ENCODE data around the gene KRTAP19-8. TPM values are rescaled to one million over a fixed set of nuclear protein-coding genes. Genes with fewer than 3 reads are reported as not detected.
A peak's percentile ranks its signal among the peaks of the same experiment; 100 is the strongest.

Gene KRTAP19-8
- total RNA-seq (not detected), polyA plus RNA-seq (ENCODE audit: insufficient read length in 2 of 2) (not detected)
- long read RNA-seq, donor 1 = 0 reads
- long read RNA-seq, donor 2 = 0 reads
- long read RNA-seq, donor 3 = 0 reads
- long read RNA-seq, donor 4 = 0 reads

DNA sequence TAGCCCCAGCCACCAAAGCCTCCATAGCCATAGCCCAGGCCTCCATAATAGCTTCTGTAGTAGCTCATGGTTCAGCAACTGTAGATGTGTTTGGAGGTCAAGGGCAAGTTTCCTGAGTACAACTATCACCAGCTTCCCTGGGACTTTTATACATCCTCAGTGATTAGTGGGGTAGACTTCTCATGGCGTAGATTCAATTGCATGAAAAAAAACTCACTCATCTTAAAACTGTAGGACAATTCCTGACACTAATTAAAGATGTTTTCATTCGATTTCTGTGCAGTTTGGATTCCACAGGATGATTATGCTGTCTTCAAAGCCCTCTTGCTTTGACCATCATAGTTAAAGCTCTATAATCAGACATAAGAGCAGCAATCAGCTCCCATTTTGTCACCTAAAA is at the start of gene KRTAP19-8:
Gene KRTAP19-8 (minus strand): TSS at position 101 of the 400 bp plus-strand sequence. CDS start 33 bp downstream, at position 68.
- Histone ChIP-seq H3K4me3 (ENCODE audit: low read depth, low read length) (no peak within 1 kb of the TSS), H3K27ac (ENCODE audit: low read depth, low read length) (no peak within 1 kb of the TSS), H3K27me3 (ENCODE audit: control insufficient read depth, insufficient read depth, low read length) (no peaks in the 10 kb centered on the region), H3K9me3 (ENCODE audit: control insufficient read depth, insufficient read depth, low read length) (no peaks in the 10 kb centered on the region), H3K36me3 (ENCODE audit: control insufficient read depth, insufficient read depth, low read length) (no peaks in the 10 kb centered on the region), H3K4me1 (ENCODE audit: control insufficient read depth, insufficient read depth, low read length) (no peaks in the 10 kb centered on the region)
- no peak for DNase-seq (ENCODE audit: low read depth in 4 of 6, low spot score in 6 of 6)
- WGBS (ENCODE audit: insufficient coverage) = no CpG with 5 or more reads among the region's 2 CpGs

DNA sequence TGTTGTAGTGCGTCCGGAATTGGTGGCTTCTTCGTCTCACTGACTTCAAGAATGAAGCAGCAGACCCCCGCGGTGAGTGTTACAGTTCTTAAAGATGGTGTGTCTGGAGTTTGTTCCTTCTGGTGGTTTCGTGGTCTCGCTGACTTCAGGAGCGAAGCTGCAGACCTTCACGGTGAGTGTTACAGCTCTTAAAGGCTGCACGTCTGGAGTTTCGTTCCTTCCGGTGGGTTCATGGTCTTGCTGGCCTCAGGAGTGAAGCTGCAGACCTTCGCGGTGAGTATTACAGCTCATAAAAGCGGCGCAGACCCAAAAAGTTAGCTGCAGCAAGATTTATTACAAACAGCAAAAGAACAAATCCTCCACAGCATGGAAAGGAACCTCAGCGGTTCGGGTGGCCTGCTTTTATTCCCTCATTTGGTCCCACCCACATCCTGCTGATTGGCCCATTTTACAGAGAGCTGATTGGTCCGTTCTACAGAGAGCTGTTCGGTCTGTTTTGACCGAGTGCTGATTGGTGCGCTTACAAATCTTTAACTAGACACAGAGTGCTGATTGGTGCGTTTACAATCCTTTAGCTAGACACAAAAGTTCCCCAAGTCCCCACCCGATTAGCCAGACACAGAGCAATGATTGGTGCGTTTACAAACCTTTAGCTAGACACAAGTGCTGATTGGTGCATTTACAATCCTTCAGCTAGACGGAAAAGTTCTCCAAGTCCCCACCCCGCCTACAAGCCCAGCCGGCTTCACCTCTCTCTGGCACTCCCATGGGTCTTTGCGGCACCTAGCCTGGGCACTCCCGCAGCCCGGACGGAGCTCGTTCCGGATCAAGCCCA is 49.6 kb upstream of the KRTAP19-8 start:
- H3K4me3 ChIP-seq (ENCODE audit: low read depth, low read length) = no peak overlapping the region
- H3K9me3 ChIP-seq (ENCODE audit: control insufficient read depth, insufficient read depth, low read length) = no peaks in the 10 kb centered on the region
- H3K27ac ChIP-seq (ENCODE audit: low read depth, low read length) = no peak overlapping the region
- DNase-seq (ENCODE audit: low read depth in 4 of 6, low spot score in 6 of 6) = no peak
- H3K4me1 ChIP-seq (ENCODE audit: control insufficient read depth, insufficient read depth, low read length) = no peaks in the 10 kb centered on the region
- H3K27me3 ChIP-seq (ENCODE audit: control insufficient read depth, insufficient read depth, low read length) = no peaks in the 10 kb centered on the region
- 80% methylated on average over 30 of the region's 34 CpGs for WGBS (ENCODE audit: insufficient coverage)
- H3K36me3 ChIP-seq (ENCODE audit: control insufficient read depth, insufficient read depth, low read length) = no peaks in the 10 kb centered on the region

DNA sequence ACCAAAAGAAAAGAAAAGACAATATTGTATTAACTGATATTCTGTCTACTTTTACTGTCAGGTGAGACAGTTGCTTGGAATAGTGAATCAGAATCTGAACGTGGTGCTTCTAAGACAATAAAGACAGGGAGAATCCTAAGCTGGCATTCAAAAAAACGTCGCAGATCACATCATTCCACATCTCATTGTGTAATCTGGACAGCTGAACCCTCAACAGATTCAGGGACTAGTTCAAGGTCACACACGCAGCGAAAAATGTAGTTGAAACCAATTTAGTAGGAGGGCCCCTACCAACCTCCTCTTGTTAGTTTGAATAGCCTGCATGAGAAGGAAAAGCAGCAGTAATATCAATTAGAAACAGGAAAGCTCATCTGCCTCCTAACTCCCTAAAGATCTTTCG is 46.4 kb upstream of the KRTAP19-8 start:
- H3K9me3 ChIP-seq (ENCODE audit: control insufficient read depth, insufficient read depth, low read length) = no peaks in the 10 kb centered on the region
- WGBS (ENCODE audit: insufficient coverage) = no CpG with 5 or more reads among the region's 6 CpGs
- no peaks in the 10 kb centered on the region for H3K36me3 ChIP-seq (ENCODE audit: control insufficient read depth, insufficient read depth, low read length)
- H3K27ac ChIP-seq (ENCODE audit: low read depth, low read length) = no peak overlapping the region
- no peaks in the 10 kb centered on the region for H3K4me1 ChIP-seq (ENCODE audit: control insufficient read depth, insufficient read depth, low read length)
- no peak for DNase-seq (ENCODE audit: low read depth in 4 of 6, low spot score in 6 of 6)
- no peak overlapping the region for H3K4me3 ChIP-seq (ENCODE audit: low read depth, low read length)
- H3K27me3 ChIP-seq (ENCODE audit: control insufficient read depth, insufficient read depth, low read length) = no peaks in the 10 kb centered on the region

GRCh38 chr21:31078796-31079195 is 40.5 kb upstream of the KRTAP19-8 start:
- Histone ChIP-seq H3K4me1 (ENCODE audit: control insufficient read depth, insufficient read depth, low read length) (no peaks in the 10 kb centered on the region), H3K36me3 (ENCODE audit: control insufficient read depth, insufficient read depth, low read length) (no peaks in the 10 kb centered on the region), H3K27me3 (ENCODE audit: control insufficient read depth, insufficient read depth, low read length) (no peaks in the 10 kb centered on the region), H3K9me3 (ENCODE audit: control insufficient read depth, insufficient read depth, low read length) (no peaks in the 10 kb centered on the region), H3K4me3 (ENCODE audit: low read depth, low read length) (no peak overlapping the region), H3K27ac (ENCODE audit: low read depth, low read length) (no peak overlapping the region)
- no peak for DNase-seq (ENCODE audit: low read depth in 4 of 6, low spot score in 6 of 6)
- WGBS (ENCODE audit: insufficient coverage) = no CpG with 5 or more reads among the region's 4 CpGs

- DNase-seq (ENCODE audit: low read depth in 4 of 6, low spot score in 6 of 6) = no peak
- no peaks in the 10 kb centered on the region for H3K27me3 ChIP-seq (ENCODE audit: control insufficient read depth, insufficient read depth, low read length)
- no CpG with 5 or more reads among the region's 4 CpGs for WGBS (ENCODE audit: insufficient coverage)
- H3K4me1 ChIP-seq (ENCODE audit: control insufficient read depth, insufficient read depth, low read length) = no peaks in the 10 kb centered on the region
- H3K27ac ChIP-seq (ENCODE audit: low read depth, low read length) = no peak overlapping the region
- H3K4me3 ChIP-seq (ENCODE audit: low read depth, low read length) = no peak overlapping the region
- no peaks in the 10 kb centered on the region for H3K36me3 ChIP-seq (ENCODE audit: control insufficient read depth, insufficient read depth, low read length)
- H3K9me3 ChIP-seq (ENCODE audit: control insufficient read depth, insufficient read depth, low read length) = no peaks in the 10 kb centered on the region
Measured at GRCh38 chr21:31078216-31078615, 39.9 kb upstream of the KRTAP19-8 start.

DNA sequence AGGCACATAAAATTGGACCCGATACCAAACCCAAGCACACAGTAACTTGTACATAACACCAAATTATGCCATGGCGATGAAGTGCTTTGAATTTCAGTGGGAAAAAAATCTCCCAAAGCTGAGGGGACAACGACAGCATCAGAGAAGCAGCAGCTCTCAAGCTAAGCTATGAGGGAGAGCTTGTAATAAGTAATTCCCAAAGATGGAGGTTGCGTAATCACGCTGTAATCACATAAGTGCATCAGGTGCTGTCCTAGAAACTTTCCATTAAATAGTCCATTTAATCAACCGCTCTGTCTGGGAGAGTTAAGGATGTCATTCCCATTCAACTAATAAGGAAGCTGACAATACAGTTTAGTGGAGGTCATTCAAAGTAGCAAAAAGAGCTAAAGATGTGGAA is 37.6 kb upstream of the KRTAP19-8 start:
- H3K4me1 ChIP-seq (ENCODE audit: control insufficient read depth, insufficient read depth, low read length) = no peaks in the 10 kb centered on the region
- H3K36me3 ChIP-seq (ENCODE audit: control insufficient read depth, insufficient read depth, low read length) = no peaks in the 10 kb centered on the region
- H3K27ac ChIP-seq (ENCODE audit: low read depth, low read length) = no peak overlapping the region
- H3K27me3 ChIP-seq (ENCODE audit: control insufficient read depth, insufficient read depth, low read length) = no peaks in the 10 kb centered on the region
- H3K9me3 ChIP-seq (ENCODE audit: control insufficient read depth, insufficient read depth, low read length) = no peaks in the 10 kb centered on the region
- 100% methylated on average over 2 of the region's 6 CpGs for WGBS (ENCODE audit: insufficient coverage)
- no peak overlapping the region for H3K4me3 ChIP-seq (ENCODE audit: low read depth, low read length)
- no peak for DNase-seq (ENCODE audit: low read depth in 4 of 6, low spot score in 6 of 6)

- DNase-seq (ENCODE audit: low read depth in 4 of 6, low spot score in 6 of 6) = peak in 1 of 6 donors; percentile 11
- 51% methylated on average over 4 of the region's 4 CpGs for WGBS (ENCODE audit: insufficient coverage)
- Histone ChIP-seq H3K27ac (ENCODE audit: low read depth, low read length) (no peak overlapping the region), H3K4me1 (ENCODE audit: control insufficient read depth, insufficient read depth, low read length) (no peaks in the 10 kb centered on the region), H3K36me3 (ENCODE audit: control insufficient read depth, insufficient read depth, low read length) (no peaks in the 10 kb centered on the region), H3K27me3 (ENCODE audit: control insufficient read depth, insufficient read depth, low read length) (no peaks in the 10 kb centered on the region), H3K9me3 (ENCODE audit: control insufficient read depth, insufficient read depth, low read length) (no peaks in the 10 kb centered on the region), H3K4me3 (ENCODE audit: low read depth, low read length) (no peak overlapping the region)
Measured at GRCh38 chr21:31072533-31072932, 34.3 kb upstream of the KRTAP19-8 start.

DNA sequence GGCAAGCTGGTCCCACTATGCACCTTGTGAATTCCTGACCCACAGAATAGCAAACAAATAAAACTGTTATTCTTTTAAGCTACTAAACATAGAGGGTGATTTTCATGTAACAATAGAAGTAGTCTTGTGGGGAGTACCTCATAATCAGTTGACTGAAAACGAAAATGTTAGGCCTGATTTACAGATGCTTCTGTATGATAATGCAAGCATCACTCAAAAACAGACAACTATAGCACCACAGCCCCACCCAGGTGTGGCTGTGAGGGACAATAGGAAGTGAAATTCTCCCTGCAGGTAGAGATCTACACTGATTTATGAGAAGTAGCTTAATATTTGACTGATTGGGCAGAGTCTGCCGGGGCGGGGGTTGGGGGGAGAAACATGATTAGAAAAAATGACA is 26.5 kb upstream of the KRTAP19-8 start:
- no peaks in the 10 kb centered on the region for H3K9me3 ChIP-seq (ENCODE audit: control insufficient read depth, insufficient read depth, low read length)
- no peaks in the 10 kb centered on the region for H3K4me1 ChIP-seq (ENCODE audit: control insufficient read depth, insufficient read depth, low read length)
- no peak for DNase-seq (ENCODE audit: low read depth in 4 of 6, low spot score in 6 of 6)
- H3K4me3 ChIP-seq (ENCODE audit: low read depth, low read length) = no peak overlapping the region
- H3K36me3 ChIP-seq (ENCODE audit: control insufficient read depth, insufficient read depth, low read length) = no peaks in the 10 kb centered on the region
- 100% methylated on average over 1 of the region's 3 CpGs for WGBS (ENCODE audit: insufficient coverage)
- H3K27me3 ChIP-seq (ENCODE audit: control insufficient read depth, insufficient read depth, low read length) = no peaks in the 10 kb centered on the region
- no peak overlapping the region for H3K27ac ChIP-seq (ENCODE audit: low read depth, low read length)

- DNase-seq (ENCODE audit: low read depth in 4 of 6, low spot score in 6 of 6) = no peak
- Histone ChIP-seq H3K27me3 (ENCODE audit: control insufficient read depth, insufficient read depth, low read length) (no peaks in the 10 kb centered on the region), H3K4me3 (ENCODE audit: low read depth, low read length) (no peak overlapping the region), H3K36me3 (ENCODE audit: control insufficient read depth, insufficient read depth, low read length) (no peaks in the 10 kb centered on the region), H3K9me3 (ENCODE audit: control insufficient read depth, insufficient read depth, low read length) (no peaks in the 10 kb centered on the region), H3K4me1 (ENCODE audit: control insufficient read depth, insufficient read depth, low read length) (no peaks in the 10 kb centered on the region), H3K27ac (ENCODE audit: low read depth, low read length) (no peak overlapping the region)
- WGBS (ENCODE audit: insufficient coverage) = 90% methylated on average over 3 of the region's 5 CpGs
Measured at GRCh38 chr21:31052489-31053142, 14.3 kb upstream of the KRTAP19-8 start.
